ENCODE results near the gene GHITM.
"Not testable (repeated sequence)": the region's sequence is repeated elsewhere in the genome, so short reads cannot be mapped to it uniquely, and the experiment has no call there.

The GHITM gene

GRCh38 chr10:84125910-84126784, 13.2 kb upstream of the GHITM start:
- H3K4me1 ChIP-seq (ENCODE audit: control extremely low read depth in 1 of 4, control insufficient read depth in 4 of 4, insufficient read depth in 4 of 4, low read length in 3 of 4); H3K4me3 ChIP-seq (ENCODE audit: control insufficient read depth in 1 of 7, extremely low read depth in 1 of 7, insufficient read depth in 4 of 7, low read depth in 2 of 7, low read length in 6 of 7); H3K27ac ChIP-seq (ENCODE audit: insufficient read depth in 1 of 2, low read depth in 1 of 2, low read length in 2 of 2, poor library complexity in 1 of 2, severe bottlenecking in 2 of 2); POLR2A ChIA-PET; CTCF ChIA-PET; H3K27me3 ChIP-seq (replicated peaks in 2 of 5; ENCODE audit: control insufficient read depth in 4 of 5, insufficient read depth in 5 of 5, low read length in 4 of 5); DNase-seq; H3K36me3 ChIP-seq (ENCODE audit: control insufficient read depth in 4 of 4, insufficient read depth in 4 of 4, low read length in 3 of 4): not testable (repeated sequence)
- 94% methylated on average over 3 of the region's 10 CpGs for WGBS (ENCODE audit: insufficient coverage)
- peaks cover 3 to 14% (median 8%) of the 10 kb centered on the region in 5 experiments for H3K9me3 ChIP-seq (ENCODE audit: control extremely low read depth in 1 of 5, control insufficient read depth in 4 of 5, insufficient read depth in 2 of 5, low read depth in 1 of 5, low read length in 4 of 5)

GRCh38 chr10:84126785-84127167, 12.5 kb upstream of the GHITM start:
- Histone ChIP-seq H3K36me3 (ENCODE audit: control insufficient read depth in 4 of 4, insufficient read depth in 4 of 4, low read length in 3 of 4) (no peaks in the 10 kb centered on the region), H3K4me1 (ENCODE audit: control extremely low read depth in 1 of 4, control insufficient read depth in 4 of 4, insufficient read depth in 4 of 4, low read length in 3 of 4) (no peaks in the 10 kb centered on the region), H3K9me3 (ENCODE audit: control extremely low read depth in 1 of 5, control insufficient read depth in 4 of 5, insufficient read depth in 2 of 5, low read depth in 1 of 5, low read length in 4 of 5) (peaks cover 3 to 14% (median 8%) of the 10 kb centered on the region in 5 experiments), H3K4me3 (ENCODE audit: control insufficient read depth in 1 of 7, extremely low read depth in 1 of 7, insufficient read depth in 4 of 7, low read depth in 2 of 7, low read length in 6 of 7) (no peak overlapping the region), H3K27me3 (replicated peaks in 2 of 5; ENCODE audit: control insufficient read depth in 4 of 5, insufficient read depth in 5 of 5, low read length in 4 of 5) (peaks cover 0 to 4% (median 2%) of the 10 kb centered on the region in 5 experiments), H3K27ac (ENCODE audit: insufficient read depth in 1 of 2, low read depth in 1 of 2, low read length in 2 of 2, poor library complexity in 1 of 2, severe bottlenecking in 2 of 2) (no peak overlapping the region)
- 83% methylated on average over 1 of the region's 1 CpG for WGBS (ENCODE audit: insufficient coverage)
- POLR2A ChIA-PET = no interaction called here
- CTCF ChIA-PET = no interaction called here
- DNase-seq = no peak

GRCh38 chr10:84135836-84136235, 3.5 kb upstream of the GHITM start:
- Histone ChIP-seq H3K27ac (ENCODE audit: insufficient read depth in 1 of 2, low read depth in 1 of 2, low read length in 2 of 2, poor library complexity in 1 of 2, severe bottlenecking in 2 of 2) (no peak overlapping the region), H3K9me3 (ENCODE audit: control extremely low read depth in 1 of 5, control insufficient read depth in 4 of 5, insufficient read depth in 2 of 5, low read depth in 1 of 5, low read length in 4 of 5) (no peaks in the 10 kb centered on the region), H3K36me3 (ENCODE audit: control insufficient read depth in 4 of 4, insufficient read depth in 4 of 4, low read length in 3 of 4) (no peaks in the 10 kb centered on the region), H3K4me1 (ENCODE audit: control extremely low read depth in 1 of 4, control insufficient read depth in 4 of 4, insufficient read depth in 4 of 4, low read length in 3 of 4) (peaks cover 8 to 13% (median 11%) of the 10 kb centered on the region in 4 experiments), H3K27me3 (replicated peaks in 2 of 5; ENCODE audit: control insufficient read depth in 4 of 5, insufficient read depth in 5 of 5, low read length in 4 of 5) (peaks cover 4 to 17% (median 6%) of the 10 kb centered on the region in 5 experiments), H3K4me3 (ENCODE audit: control insufficient read depth in 1 of 7, extremely low read depth in 1 of 7, insufficient read depth in 4 of 7, low read depth in 2 of 7, low read length in 6 of 7) (no peak overlapping the region)
- WGBS (ENCODE audit: insufficient coverage) = 100% methylated on average over 2 of the region's 2 CpGs
- DNase-seq = no peak
- ChIA-PET POLR2A (no interaction called here), CTCF (no interaction called here)

GRCh38 chr10:84137811-84138210, 1.5 kb upstream of the GHITM start:
- POLR2A ChIA-PET = no interaction called here
- Histone ChIP-seq H3K4me1 (ENCODE audit: control extremely low read depth in 1 of 4, control insufficient read depth in 4 of 4, insufficient read depth in 4 of 4, low read length in 3 of 4) (peaks cover 9 to 18% (median 13%) of the 10 kb centered on the region in 4 experiments), H3K9me3 (ENCODE audit: control extremely low read depth in 1 of 5, control insufficient read depth in 4 of 5, insufficient read depth in 2 of 5, low read depth in 1 of 5, low read length in 4 of 5) (no peaks in the 10 kb centered on the region), H3K4me3 (ENCODE audit: control insufficient read depth in 1 of 7, extremely low read depth in 1 of 7, insufficient read depth in 4 of 7, low read depth in 2 of 7, low read length in 6 of 7) (no peak overlapping the region), H3K27ac (ENCODE audit: insufficient read depth in 1 of 2, low read depth in 1 of 2, low read length in 2 of 2, poor library complexity in 1 of 2, severe bottlenecking in 2 of 2) (no peak overlapping the region), H3K27me3 (replicated peaks in 2 of 5; ENCODE audit: control insufficient read depth in 4 of 5, insufficient read depth in 5 of 5, low read length in 4 of 5) (peaks cover 2 to 11% (median 4%) of the 10 kb centered on the region in 5 experiments), H3K36me3 (ENCODE audit: control insufficient read depth in 4 of 4, insufficient read depth in 4 of 4, low read length in 3 of 4) (peaks cover 5 to 12% (median 6%) of the 10 kb centered on the region in 4 experiments)
- no peak for DNase-seq
- WGBS (ENCODE audit: insufficient coverage) = 100% methylated on average over 2 of the region's 2 CpGs
- CTCF ChIA-PET = interaction anchor here (1.3 kb wide), 1 partner anchor 10 kb away, joined by 4 read pairs; no protein-coding TSS in a partner anchor

GRCh38 chr10:84138478-84139125, 707 bp upstream of the GHITM start:
- ChIA-PET CTCF (interaction anchor here (1.1 to 3.5 kb wide), 2 partner anchors 10 to 67 kb away, joined by 3 to 15 read pairs; no protein-coding TSS in a partner anchor), POLR2A (no interaction called here)
- Histone ChIP-seq H3K9me3 (ENCODE audit: control extremely low read depth in 1 of 5, control insufficient read depth in 4 of 5, insufficient read depth in 2 of 5, low read depth in 1 of 5, low read length in 4 of 5) (no peaks in the 10 kb centered on the region), H3K4me3 (ENCODE audit: control insufficient read depth in 1 of 7, extremely low read depth in 1 of 7, insufficient read depth in 4 of 7, low read depth in 2 of 7, low read length in 6 of 7) (peak overlapping the region in 6 of 7 experiments; percentile 68 to 99 (median 92)), H3K4me1 (ENCODE audit: control extremely low read depth in 1 of 4, control insufficient read depth in 4 of 4, insufficient read depth in 4 of 4, low read length in 3 of 4) (peaks cover 9 to 18% (median 13%) of the 10 kb centered on the region in 4 experiments), H3K27ac (ENCODE audit: insufficient read depth in 1 of 2, low read depth in 1 of 2, low read length in 2 of 2, poor library complexity in 1 of 2, severe bottlenecking in 2 of 2) (peak overlapping the region; percentile 78 to 98), H3K27me3 (replicated peaks in 2 of 5; ENCODE audit: control insufficient read depth in 4 of 5, insufficient read depth in 5 of 5, low read length in 4 of 5) (peaks cover 2 to 9% (median 3%) of the 10 kb centered on the region in 5 experiments), H3K36me3 (ENCODE audit: control insufficient read depth in 4 of 4, insufficient read depth in 4 of 4, low read length in 3 of 4) (peaks cover 6 to 18% (median 13%) of the 10 kb centered on the region in 4 experiments)
- DNase-seq = no peak
- 91% methylated on average over 7 of the region's 20 CpGs for WGBS (ENCODE audit: insufficient coverage)

GRCh38 chr10:84140036-84140379, 699 bp downstream of the GHITM start:
- Histone ChIP-seq H3K4me3 (ENCODE audit: control insufficient read depth in 1 of 7, extremely low read depth in 1 of 7, insufficient read depth in 4 of 7, low read depth in 2 of 7, low read length in 6 of 7) (peak overlapping the region; percentile 81 to 99 (median 94)), H3K27me3 (replicated peaks in 2 of 5; ENCODE audit: control insufficient read depth in 4 of 5, insufficient read depth in 5 of 5, low read length in 4 of 5) (peaks cover 0 to 6% (median 2%) of the 10 kb centered on the region in 5 experiments), H3K9me3 (ENCODE audit: control extremely low read depth in 1 of 5, control insufficient read depth in 4 of 5, insufficient read depth in 2 of 5, low read depth in 1 of 5, low read length in 4 of 5) (no peaks in the 10 kb centered on the region), H3K36me3 (ENCODE audit: control insufficient read depth in 4 of 4, insufficient read depth in 4 of 4, low read length in 3 of 4) (peaks cover 14 to 31% (median 21%) of the 10 kb centered on the region in 4 experiments), H3K4me1 (ENCODE audit: control extremely low read depth in 1 of 4, control insufficient read depth in 4 of 4, insufficient read depth in 4 of 4, low read length in 3 of 4) (peaks cover 9 to 18% (median 13%) of the 10 kb centered on the region in 4 experiments), H3K27ac (ENCODE audit: insufficient read depth in 1 of 2, low read depth in 1 of 2, low read length in 2 of 2, poor library complexity in 1 of 2, severe bottlenecking in 2 of 2) (peak overlapping the region; percentile 93 to 98)
- ChIA-PET CTCF (interaction anchor here (0.7 to 3.5 kb wide), 4 partner anchors 9 to 65 kb away, joined by 3 to 15 read pairs (median 6); no protein-coding TSS in a partner anchor), POLR2A (no interaction called here)
- 13% methylated on average over 12 of the region's 12 CpGs for WGBS (ENCODE audit: insufficient coverage)
- peak in 1 of 3 donors; percentile 29 for DNase-seq

GRCh38 chr10:84147347-84147746, 8.0 kb downstream of the GHITM start:
- H3K36me3 ChIP-seq (ENCODE audit: control insufficient read depth in 4 of 4, insufficient read depth in 4 of 4, low read length in 3 of 4) = peaks cover 29 to 83% (median 67%) of the 10 kb centered on the region in 4 experiments
- CTCF ChIA-PET = interaction anchor here (0.7 to 3.4 kb wide), 12 partner anchors 10 to 390 kb away, joined by 3 to 30 read pairs (median 4); no protein-coding TSS in a partner anchor
- no peak overlapping the region for H3K4me3 ChIP-seq (ENCODE audit: control insufficient read depth in 1 of 7, extremely low read depth in 1 of 7, insufficient read depth in 4 of 7, low read depth in 2 of 7, low read length in 6 of 7)
- H3K4me1 ChIP-seq (ENCODE audit: control extremely low read depth in 1 of 4, control insufficient read depth in 4 of 4, insufficient read depth in 4 of 4, low read length in 3 of 4) = no peaks in the 10 kb centered on the region
- H3K27ac ChIP-seq (ENCODE audit: insufficient read depth in 1 of 2, low read depth in 1 of 2, low read length in 2 of 2, poor library complexity in 1 of 2, severe bottlenecking in 2 of 2) = no peak overlapping the region
- DNase-seq = no peak
- POLR2A ChIA-PET = no interaction called here
- no peaks in the 10 kb centered on the region for H3K27me3 ChIP-seq (replicated peaks in 2 of 5; ENCODE audit: control insufficient read depth in 4 of 5, insufficient read depth in 5 of 5, low read length in 4 of 5)
- no peaks in the 10 kb centered on the region for H3K9me3 ChIP-seq (ENCODE audit: control extremely low read depth in 1 of 5, control insufficient read depth in 4 of 5, insufficient read depth in 2 of 5, low read depth in 1 of 5, low read length in 4 of 5)
